CD4-positive, alpha-beta T cell treated with Interleukin-4 for 1 hour (primary cell): Measurements from ENCODE around the gene SPSB4.

Experiments
- DNase-seq, 2 donors: peaks; one replicate each; pipeline ENCODE4 v3.0.0-alpha.2; 2020 to 2022

The SPSB4 gene

GRCh38 chr3:141055536-141056445, 4.6 kb downstream of the SPSB4 start:
- DNase-seq: no peak

- DNase-seq: no peak
These were observed 5.6 kb downstream of the SPSB4 start for GRCh38 chr3:141056751-141057171.

GRCh38 chr3:141057436-141057835, 6.3 kb downstream of the SPSB4 start:
- no peak for DNase-seq

- DNase-seq: no peak
These were observed 7.0 kb downstream of the SPSB4 start for GRCh38 chr3:141057946-141058800.

- no peak for DNase-seq
These were observed 7.8 kb downstream of the SPSB4 start for GRCh38 chr3:141058996-141059395.

- no peak for DNase-seq
These were observed 8.7 kb downstream of the SPSB4 start for GRCh38 chr3:141059816-141060215.

GRCh38 chr3:141060327-141060726, 9.2 kb downstream of the SPSB4 start:
- no peak for DNase-seq

- no peak for DNase-seq
These were observed 12.7 kb downstream of the SPSB4 start for GRCh38 chr3:141063831-141064230.

- DNase-seq: no peak
These were observed 13.2 kb downstream of the SPSB4 start for GRCh38 chr3:141064255-141064926.

- no peak for DNase-seq
These were observed 14.1 kb downstream of the SPSB4 start for GRCh38 chr3:141065258-141065657.

- DNase-seq: no peak
These were observed 15.0 kb downstream of the SPSB4 start for GRCh38 chr3:141065841-141066805.

GRCh38 chr3:141067206-141067974, 16.2 kb downstream of the SPSB4 start:
- DNase-seq: no peak

GRCh38 chr3:141070229-141070628, 19.1 kb downstream of the SPSB4 start:
- no peak for DNase-seq

- DNase-seq: no peak
These were observed 19.7 kb downstream of the SPSB4 start for GRCh38 chr3:141070727-141071357.

- no peak for DNase-seq
These were observed 20.6 kb downstream of the SPSB4 start for GRCh38 chr3:141071681-141072260.

GRCh38 chr3:141072950-141073349, 21.8 kb downstream of the SPSB4 start:
- DNase-seq: no peak

GRCh38 chr3:141073580-141073979, 22.4 kb downstream of the SPSB4 start:
- no peak for DNase-seq

GRCh38 chr3:141074529-141074928, 23.4 kb downstream of the SPSB4 start:
- DNase-seq: no peak

- no peak for DNase-seq
These were observed 25.1 kb downstream of the SPSB4 start for GRCh38 chr3:141076036-141076773.
